22Rv1 (cell line): ENCODE results near the gene SETDB2.

ENCODE experiments used
- ZFX ChIP-seq: fragments of 450-650 bp; IDR thresholded peaks from 2 replicates; pipeline ENCODE4 v1.6.1; 2017; ENCODE audit warnings: antibody characterized with exemption, borderline replicate concordance
- TF ChIP-seq, protein P1 (sequence below): fragments of 450-650 bp; IDR thresholded peaks from 2 replicates; pipeline ENCODE4 v1.5.1; 2017; ENCODE audit warnings: mild to moderate bottlenecking

- TF ChIP-seq, protein P1, sequence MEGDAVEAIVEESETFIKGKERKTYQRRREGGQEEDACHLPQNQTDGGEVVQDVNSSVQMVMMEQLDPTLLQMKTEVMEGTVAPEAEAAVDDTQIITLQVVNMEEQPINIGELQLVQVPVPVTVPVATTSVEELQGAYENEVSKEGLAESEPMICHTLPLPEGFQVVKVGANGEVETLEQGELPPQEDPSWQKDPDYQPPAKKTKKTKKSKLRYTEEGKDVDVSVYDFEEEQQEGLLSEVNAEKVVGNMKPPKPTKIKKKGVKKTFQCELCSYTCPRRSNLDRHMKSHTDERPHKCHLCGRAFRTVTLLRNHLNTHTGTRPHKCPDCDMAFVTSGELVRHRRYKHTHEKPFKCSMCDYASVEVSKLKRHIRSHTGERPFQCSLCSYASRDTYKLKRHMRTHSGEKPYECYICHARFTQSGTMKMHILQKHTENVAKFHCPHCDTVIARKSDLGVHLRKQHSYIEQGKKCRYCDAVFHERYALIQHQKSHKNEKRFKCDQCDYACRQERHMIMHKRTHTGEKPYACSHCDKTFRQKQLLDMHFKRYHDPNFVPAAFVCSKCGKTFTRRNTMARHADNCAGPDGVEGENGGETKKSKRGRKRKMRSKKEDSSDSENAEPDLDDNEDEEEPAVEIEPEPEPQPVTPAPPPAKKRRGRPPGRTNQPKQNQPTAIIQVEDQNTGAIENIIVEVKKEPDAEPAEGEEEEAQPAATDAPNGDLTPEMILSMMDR, result no peak
- no peak for TF ChIP-seq ZFX
Measured at GRCh38 chr13:49499889-49500660, 56.0 kb downstream of the SETDB2 start.
